DOHH2 (cell line): Measurements from ENCODE around the gene JAM2.

Experiments used
- H3F3A ChIP-seq: fragments of 200-600 bp; sonication (generic), shearing (Covaris generic); 2 replicates; pipeline ENCODE4 v1.6.0; 2016; ENCODE audit warnings: antibody characterized with exemption, mild to moderate bottlenecking; ENCODE audit not compliant: control insufficient read depth, insufficient read depth
- H3K27ac ChIP-seq: fragments of 200-600 bp; sonication (generic); 2 replicates; pipeline ENCODE4 v1.5.1; 2014; ENCODE audit warnings: low read depth, mild to moderate bottlenecking, low read length, moderate library complexity
- H3K27me3 ChIP-seq: fragments of 200-600 bp; sonication (generic); 2 replicates; pipeline ENCODE4 v1.6.1; 2014; ENCODE audit warnings: mild to moderate bottlenecking, low read length, mixed read lengths; ENCODE audit not compliant: control insufficient read depth
- H3K36me3 ChIP-seq: fragments of 200-600 bp; sonication (generic); 2 replicates; pipeline ENCODE4 v1.6.1; 2014; ENCODE audit warnings: mild to moderate bottlenecking, low read length, moderate library complexity, mixed read lengths; ENCODE audit not compliant: control insufficient read depth
- H3K4me1 ChIP-seq: fragments of 200-600 bp; sonication (generic); 2 replicates; pipeline ENCODE4 v1.6.1; 2014; ENCODE audit warnings: mild to moderate bottlenecking, low read length, mixed read lengths; ENCODE audit not compliant: control insufficient read depth
- H3K4me2 ChIP-seq: fragments of 200-600 bp; sonication (generic); 2 replicates; pipeline ENCODE4 v1.6.0; 2014; ENCODE audit warnings: mild to moderate bottlenecking, low read length, moderate library complexity
- H3K4me3 ChIP-seq: fragments of 200-600 bp; sonication (generic); 2 replicates; pipeline ENCODE4 v1.5.1; 2014; ENCODE audit warnings: mild to moderate bottlenecking, low read length, mixed read lengths
- H3K79me2 ChIP-seq: fragments of 200-600 bp; sonication (generic); 2 replicates; pipeline ENCODE4 v1.6.1; 2014; ENCODE audit warnings: mild to moderate bottlenecking, low read length, mixed read lengths; ENCODE audit not compliant: control insufficient read depth
- H3K9me2 ChIP-seq: fragments of 200-600 bp; sonication (generic); replicated peaks from 2 replicates; pipeline ENCODE4 v1.6.1; 2014; ENCODE audit warnings: mild to moderate bottlenecking, low read length, mixed read lengths; ENCODE audit not compliant: control insufficient read depth
- H3K9me3 ChIP-seq: fragments of 200-600 bp; sonication (generic); 2 replicates; pipeline ENCODE4 v1.6.1; 2014; ENCODE audit warnings: antibody characterized with exemption, low read length, mixed read lengths; ENCODE audit not compliant: control insufficient read depth, insufficient read depth
- H4K20me1 ChIP-seq: fragments of 200-600 bp; sonication (generic); 2 replicates; pipeline ENCODE4 v1.6.0; 2014; ENCODE audit warnings: low read depth, mild to moderate bottlenecking, antibody characterized with exemption, low read length, moderate library complexity; ENCODE audit not compliant: control insufficient read depth, insufficient read depth
- EZH2phosphoT487 ChIP-seq: fragments of 200-600 bp; sonication (generic); IDR thresholded peaks from 2 replicates; pipeline ENCODE4 v1.6.1; 2017; ENCODE audit warnings: borderline replicate concordance, mild to moderate bottlenecking, antibody characterized with exemption, low read length, moderate library complexity, mixed read lengths
- TF ChIP-seq, protein P1 (sequence below): fragments of 200-600 bp; sonication (generic); IDR thresholded peaks from one replicate; pipeline ENCODE4 v1.5.1; 2014; ENCODE audit warnings: antibody characterized with exemption, mild to moderate bottlenecking, low read depth, low read length; ENCODE audit not compliant: poor library complexity, severe bottlenecking

JAM2 gene

DNA sequence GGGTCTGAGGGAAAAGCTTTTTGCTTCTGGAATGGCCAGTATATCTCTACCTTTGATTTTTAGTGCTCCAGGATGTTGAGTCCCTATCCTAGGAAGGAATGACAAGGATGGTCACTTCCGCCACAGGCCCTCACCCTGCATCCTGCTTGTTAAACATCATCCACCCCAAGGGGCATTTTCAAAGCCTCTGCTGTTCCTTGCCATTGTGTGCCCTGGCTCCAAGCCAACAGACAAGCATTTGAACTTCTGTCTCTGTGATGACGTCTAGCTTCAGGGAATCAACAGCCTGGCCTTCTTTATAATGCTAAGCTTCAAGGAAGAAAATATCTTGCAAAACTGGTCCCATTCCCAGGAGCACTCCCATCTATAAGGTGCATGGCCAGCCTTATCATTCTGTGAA, 12.3 kb upstream of the JAM2 start:
- H3K27me3 ChIP-seq: no peaks in the 10 kb centered on the region
- no peaks in the 10 kb centered on the region for H3F3A ChIP-seq
- no peaks in the 10 kb centered on the region for H3K36me3 ChIP-seq
- no peaks in the 10 kb centered on the region for H3K9me3 ChIP-seq
- TF ChIP-seq, protein P1, sequence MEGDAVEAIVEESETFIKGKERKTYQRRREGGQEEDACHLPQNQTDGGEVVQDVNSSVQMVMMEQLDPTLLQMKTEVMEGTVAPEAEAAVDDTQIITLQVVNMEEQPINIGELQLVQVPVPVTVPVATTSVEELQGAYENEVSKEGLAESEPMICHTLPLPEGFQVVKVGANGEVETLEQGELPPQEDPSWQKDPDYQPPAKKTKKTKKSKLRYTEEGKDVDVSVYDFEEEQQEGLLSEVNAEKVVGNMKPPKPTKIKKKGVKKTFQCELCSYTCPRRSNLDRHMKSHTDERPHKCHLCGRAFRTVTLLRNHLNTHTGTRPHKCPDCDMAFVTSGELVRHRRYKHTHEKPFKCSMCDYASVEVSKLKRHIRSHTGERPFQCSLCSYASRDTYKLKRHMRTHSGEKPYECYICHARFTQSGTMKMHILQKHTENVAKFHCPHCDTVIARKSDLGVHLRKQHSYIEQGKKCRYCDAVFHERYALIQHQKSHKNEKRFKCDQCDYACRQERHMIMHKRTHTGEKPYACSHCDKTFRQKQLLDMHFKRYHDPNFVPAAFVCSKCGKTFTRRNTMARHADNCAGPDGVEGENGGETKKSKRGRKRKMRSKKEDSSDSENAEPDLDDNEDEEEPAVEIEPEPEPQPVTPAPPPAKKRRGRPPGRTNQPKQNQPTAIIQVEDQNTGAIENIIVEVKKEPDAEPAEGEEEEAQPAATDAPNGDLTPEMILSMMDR: no peak
- TF ChIP-seq EZH2phosphoT487: no peak
- no peaks in the 10 kb centered on the region for H3K4me1 ChIP-seq
- H3K9me2 ChIP-seq: no peaks in the 10 kb centered on the region
- H3K4me2 ChIP-seq: no peak overlapping the region
- no peak overlapping the region for H3K4me3 ChIP-seq
- no peaks in the 10 kb centered on the region for H4K20me1 ChIP-seq
- H3K79me2 ChIP-seq: no peaks in the 10 kb centered on the region
- no peak overlapping the region for H3K27ac ChIP-seq

DNA sequence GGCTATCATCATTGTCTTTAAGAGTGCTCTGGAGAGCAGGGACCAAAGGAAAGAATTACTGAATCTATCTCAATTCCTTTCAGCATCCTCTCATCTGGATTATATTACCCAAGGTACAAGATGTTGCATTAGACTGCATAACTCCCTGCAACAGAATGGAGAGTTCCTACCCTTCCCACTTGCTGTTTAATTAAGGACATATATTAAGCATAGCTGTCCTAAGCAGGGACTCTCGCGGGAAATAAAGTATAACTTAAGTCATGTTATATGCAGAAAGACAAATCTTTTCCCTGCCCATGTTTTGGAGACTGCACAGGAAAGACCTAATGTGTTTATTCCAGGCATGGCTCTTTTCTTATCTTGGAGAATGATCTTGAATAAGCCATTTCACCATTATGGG, 6.8 kb upstream of the JAM2 start:
- Histone ChIP-seq H3K4me2 (no peak overlapping the region), H3K27ac (no peak overlapping the region), H3K36me3 (no peaks in the 10 kb centered on the region), H3K27me3 (no peaks in the 10 kb centered on the region), H3K4me3 (no peak overlapping the region), H4K20me1 (no peaks in the 10 kb centered on the region), H3F3A (no peaks in the 10 kb centered on the region), H3K4me1 (no peaks in the 10 kb centered on the region), H3K79me2 (no peaks in the 10 kb centered on the region), H3K9me2 (no peaks in the 10 kb centered on the region), H3K9me3 (no peaks in the 10 kb centered on the region)
- TF ChIP-seq, protein P1: no peak

DNA sequence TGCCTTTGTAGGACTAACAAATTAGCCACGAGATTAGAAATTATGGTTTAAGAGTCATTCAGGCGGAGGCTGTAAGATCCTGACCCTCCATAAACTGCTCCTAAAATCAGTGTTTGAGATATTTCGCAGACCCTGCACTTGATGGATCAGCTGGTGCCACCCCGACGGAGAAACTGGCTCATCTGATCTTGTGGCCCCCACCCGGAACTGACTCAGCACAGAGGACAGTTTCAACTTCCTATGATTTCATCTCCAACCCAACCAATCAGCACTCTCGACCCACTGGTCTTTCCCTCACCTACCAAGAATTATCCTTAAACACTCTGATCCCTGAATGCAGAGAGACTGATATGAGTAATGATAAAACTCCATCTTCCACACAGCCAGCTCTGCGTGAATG, 3.7 kb upstream of the JAM2 start:
- Histone ChIP-seq H3F3A (no peaks in the 10 kb centered on the region), H3K4me1 (peaks cover 20% of the 10 kb centered on the region), H3K4me2 (no peak overlapping the region), H3K9me3 (no peaks in the 10 kb centered on the region), H3K27ac (no peak overlapping the region), H3K4me3 (no peak overlapping the region), H4K20me1 (no peaks in the 10 kb centered on the region), H3K9me2 (no peaks in the 10 kb centered on the region), H3K27me3 (peaks cover 4% of the 10 kb centered on the region), H3K36me3 (no peaks in the 10 kb centered on the region), H3K79me2 (no peaks in the 10 kb centered on the region)
- TF ChIP-seq EZH2phosphoT487: no peak
- TF ChIP-seq, protein P1: no peak

DNA sequence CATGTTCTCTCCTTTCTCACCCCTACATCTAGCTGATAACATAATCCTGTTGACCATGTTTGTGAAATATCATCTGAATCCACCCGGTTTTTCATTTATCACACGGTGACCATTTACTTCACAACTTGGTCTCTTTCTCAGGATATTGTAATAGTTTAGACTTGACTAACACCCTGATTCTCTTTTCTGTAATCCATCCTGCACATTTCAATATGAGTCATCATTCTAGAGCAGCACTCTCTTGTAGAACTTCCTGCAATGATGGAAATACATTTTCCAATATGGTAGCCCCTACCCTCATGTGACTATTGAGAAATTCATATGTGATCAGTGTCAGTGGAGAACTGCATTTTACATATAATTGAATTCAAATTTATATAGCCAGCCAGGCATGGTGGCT, 2.3 kb upstream of the JAM2 start:
- no peaks in the 10 kb centered on the region for H3K9me2 ChIP-seq
- TF ChIP-seq, protein P1: no peak
- TF ChIP-seq EZH2phosphoT487: no peak
- no peaks in the 10 kb centered on the region for H4K20me1 ChIP-seq
- H3K4me2 ChIP-seq: no peak overlapping the region
- H3K27me3 ChIP-seq: peaks cover 7% of the 10 kb centered on the region
- H3K36me3 ChIP-seq: no peaks in the 10 kb centered on the region
- no peaks in the 10 kb centered on the region for H3K9me3 ChIP-seq
- no peak overlapping the region for H3K4me3 ChIP-seq
- H3K4me1 ChIP-seq: peaks cover 26% of the 10 kb centered on the region
- H3F3A ChIP-seq: peaks cover 7% of the 10 kb centered on the region; the same call in 1 of the 2 replicates
- no peaks in the 10 kb centered on the region for H3K79me2 ChIP-seq
- H3K27ac ChIP-seq: no peak overlapping the region
